Rectal smooth muscle tissue (tissue), 1 donor: Measurements from ENCODE around the gene APBA2.

Experiments used
- H3K27ac ChIP-seq: one replicate; pipeline ENCODE4 v1.7.0; 2013; ENCODE audit warnings: low read depth, low read length, inconsistent platforms
- H3K27me3 ChIP-seq: one replicate; pipeline ENCODE4 v1.7.0; 2013; ENCODE audit warnings: low read length; ENCODE audit not compliant: control insufficient read depth, insufficient read depth
- H3K36me3 ChIP-seq: one replicate; pipeline ENCODE4 v1.7.0; 2013; ENCODE audit warnings: low read length; ENCODE audit not compliant: control insufficient read depth, insufficient read depth
- H3K4me1 ChIP-seq: one replicate; pipeline ENCODE4 v1.7.0; 2013; ENCODE audit warnings: low read length; ENCODE audit not compliant: control insufficient read depth, insufficient read depth
- H3K4me3 ChIP-seq: one replicate; pipeline ENCODE4 v1.7.0; 2013; ENCODE audit warnings: low read length
- H3K9ac ChIP-seq: one replicate; pipeline ENCODE4 v1.7.0; 2013; ENCODE audit warnings: low read length

The APBA2 gene

DNA sequence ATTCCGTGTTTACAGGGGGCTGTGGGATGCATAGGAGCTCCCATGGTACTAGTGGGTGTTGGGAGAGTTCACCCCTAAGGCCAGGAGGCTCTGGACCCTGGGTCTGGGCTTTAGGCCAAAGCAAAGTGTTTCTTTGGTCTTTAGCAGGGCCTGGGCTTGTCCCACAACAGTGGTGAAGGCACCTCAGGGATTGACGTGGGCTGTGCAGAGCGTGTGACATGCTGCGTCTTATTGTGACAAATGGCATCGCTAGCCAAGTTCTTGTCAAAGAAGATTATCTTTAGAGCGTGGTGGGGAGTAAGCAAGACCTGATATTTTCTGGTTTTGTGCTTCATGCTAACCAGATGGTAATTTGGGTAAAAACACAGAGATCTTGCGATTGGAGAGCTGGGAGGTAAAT is 170.1 kb downstream of the APBA2 start:
- no peaks in the 10 kb centered on the region for H3K36me3 ChIP-seq
- H3K4me3 ChIP-seq, result no peak overlapping the region
- H3K9ac ChIP-seq, result no peak overlapping the region
- H3K27ac ChIP-seq, result no peak overlapping the region
- no peaks in the 10 kb centered on the region for H3K27me3 ChIP-seq
- H3K4me1 ChIP-seq, result no peaks in the 10 kb centered on the region

DNA sequence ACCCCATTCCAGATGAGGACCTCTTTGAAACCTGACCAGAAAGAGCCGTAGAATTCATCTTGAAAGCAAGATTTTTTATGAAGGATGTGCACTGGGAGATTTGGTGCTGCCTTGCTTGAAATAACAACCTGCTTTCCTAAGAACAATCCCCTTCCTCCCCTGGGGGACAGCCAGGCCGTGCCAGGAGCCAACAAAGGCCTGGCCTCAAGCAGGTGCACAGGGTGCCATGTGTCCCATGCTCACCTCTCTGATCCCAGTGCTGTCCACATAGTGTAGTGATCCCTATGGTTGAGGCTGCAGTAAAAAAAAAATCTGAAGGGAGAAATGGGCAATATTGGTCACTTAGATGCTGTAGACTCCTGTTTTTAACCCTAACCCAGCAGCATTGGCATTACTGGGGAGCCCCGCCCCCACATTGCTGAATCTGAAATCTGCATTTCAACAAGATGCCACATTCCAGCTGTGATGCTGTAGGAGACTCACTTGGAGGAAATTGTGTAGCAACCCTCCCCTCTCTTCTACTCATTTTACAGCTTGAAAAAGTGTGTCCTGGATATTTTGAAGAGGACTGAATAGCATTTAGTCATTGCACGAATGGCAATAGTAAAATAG is 171.2 kb downstream of the APBA2 start:
- Histone ChIP-seq H3K4me3 (no peak overlapping the region), H3K27me3 (no peaks in the 10 kb centered on the region), H3K4me1 (no peaks in the 10 kb centered on the region), H3K9ac (no peak overlapping the region), H3K36me3 (no peaks in the 10 kb centered on the region), H3K27ac (no peak overlapping the region)

DNA sequence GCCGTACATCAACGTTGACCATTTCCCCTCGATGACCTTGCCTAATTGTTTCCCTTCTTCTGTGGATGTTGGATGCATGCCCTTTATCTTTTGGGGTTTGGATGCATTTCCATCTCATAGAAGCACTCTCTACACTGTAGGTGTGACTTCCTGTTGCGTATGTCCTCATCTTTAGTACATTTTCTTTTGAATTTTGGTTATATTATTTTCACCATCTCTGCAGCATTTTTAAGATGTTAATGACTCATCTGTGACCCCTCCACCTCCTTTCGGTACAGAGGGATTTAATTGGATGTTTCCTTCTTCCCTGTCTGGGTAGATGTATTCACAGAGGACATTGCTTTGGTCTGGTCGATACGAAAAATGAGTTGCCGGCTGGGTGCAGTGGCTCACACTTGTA is 172.1 kb downstream of the APBA2 start:
- Histone ChIP-seq H3K4me1 (no peaks in the 10 kb centered on the region), H3K36me3 (no peaks in the 10 kb centered on the region), H3K27ac (no peak overlapping the region)

DNA sequence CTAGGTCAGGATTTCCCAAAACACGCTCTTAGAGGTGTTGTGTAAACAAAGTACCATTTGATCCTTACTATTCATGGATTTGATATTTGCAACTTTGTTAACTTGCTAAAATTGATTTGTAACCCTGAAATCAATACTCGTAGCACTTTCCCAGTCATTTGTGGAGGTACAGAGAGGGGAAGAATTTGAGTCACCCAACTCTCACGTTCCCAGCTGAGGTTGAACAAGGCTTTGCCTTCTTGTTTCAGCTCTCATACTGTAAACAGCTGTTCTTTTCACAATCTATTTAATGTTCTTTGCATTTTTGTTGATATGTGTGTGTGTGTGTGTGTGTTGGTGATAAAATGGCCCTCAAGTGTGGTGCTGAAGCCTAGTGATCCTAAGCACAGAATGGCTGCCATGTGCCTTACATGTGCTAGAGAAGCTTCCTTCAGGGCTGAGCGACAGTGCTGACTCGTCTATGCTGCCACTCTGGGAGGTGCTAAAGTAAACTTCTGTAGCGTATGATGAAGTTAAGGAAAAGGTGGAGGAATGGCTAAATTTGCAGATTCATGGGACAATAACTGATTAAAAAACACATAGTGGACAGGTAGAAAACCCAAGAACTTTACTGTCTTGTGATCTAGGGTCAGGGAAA is 173.2 kb downstream of the APBA2 start:
- Histone ChIP-seq H3K27ac (no peak overlapping the region), H3K4me1 (no peaks in the 10 kb centered on the region), H3K9ac (no peak overlapping the region), H3K36me3 (no peaks in the 10 kb centered on the region), H3K27me3 (no peaks in the 10 kb centered on the region), H3K4me3 (no peak overlapping the region)

More for the DNA sequence above, 172.1 kb downstream of the APBA2 start:
- Histone ChIP-seq H3K4me3 (no peak overlapping the region), H3K9ac (no peak overlapping the region), H3K27me3 (no peaks in the 10 kb centered on the region)

DNA sequence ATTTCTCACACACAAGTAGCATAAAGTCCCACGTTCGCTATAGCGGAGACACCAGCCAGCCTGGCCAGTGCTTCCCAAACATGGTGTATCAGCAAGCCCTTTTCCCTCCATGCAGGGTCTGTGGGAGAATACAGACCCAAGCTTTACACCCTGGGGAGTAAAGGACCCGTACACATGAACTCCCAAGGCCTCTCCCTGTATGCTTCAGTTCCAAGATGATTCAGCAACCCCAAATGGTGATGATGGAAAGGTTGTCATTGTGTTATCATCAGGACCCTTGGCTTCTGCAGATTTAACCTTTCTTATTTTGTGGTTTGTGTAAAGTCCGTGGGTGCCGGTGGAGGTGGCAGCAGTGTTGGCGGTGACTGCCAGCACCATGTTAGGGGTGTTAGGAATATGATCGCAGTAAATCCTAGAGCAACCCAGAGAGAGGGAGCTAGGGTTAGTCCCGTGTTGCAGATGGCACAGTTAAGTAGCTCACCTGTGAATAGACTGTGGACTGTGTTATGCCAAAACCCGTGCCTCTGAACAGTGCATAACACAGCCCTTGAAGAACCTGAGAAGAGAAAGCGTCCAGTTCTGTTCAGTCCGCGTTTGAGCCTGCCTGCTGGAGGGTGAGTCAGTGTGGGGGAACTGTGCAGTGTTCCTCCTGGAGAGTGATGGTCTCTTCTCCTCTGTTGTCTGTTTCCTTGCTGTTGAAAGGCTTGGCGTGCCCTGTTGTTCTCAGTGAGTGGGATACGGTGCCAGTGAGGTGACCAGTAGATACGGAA is 174.3 kb downstream of the APBA2 start:
- Histone ChIP-seq H3K27me3 (no peaks in the 10 kb centered on the region), H3K36me3 (no peaks in the 10 kb centered on the region), H3K27ac (no peak overlapping the region), H3K9ac (no peak overlapping the region), H3K4me3 (no peak overlapping the region), H3K4me1 (no peaks in the 10 kb centered on the region)

DNA sequence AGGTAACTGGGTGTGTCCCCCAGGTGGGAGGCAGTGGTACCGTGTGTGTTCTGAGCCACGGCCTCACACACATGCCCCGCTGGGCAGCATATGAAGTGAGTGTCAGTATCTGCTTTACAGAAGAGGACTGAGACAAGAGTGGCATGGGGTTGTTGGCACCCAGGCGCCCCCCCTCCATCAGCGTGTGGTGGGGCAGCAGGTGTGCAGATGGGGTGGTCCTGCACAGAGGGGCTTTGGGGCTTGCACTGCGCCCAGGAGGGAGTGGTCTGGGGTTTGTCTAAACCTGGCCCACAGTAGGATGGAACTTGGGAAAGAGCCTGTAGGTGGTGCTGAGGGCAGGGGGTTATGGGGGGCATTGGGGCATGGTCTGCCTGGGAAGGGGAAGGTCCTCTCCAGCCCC is 176.0 kb downstream of the APBA2 start:
- H3K4me1 ChIP-seq, result no peaks in the 10 kb centered on the region
- no peak overlapping the region for H3K27ac ChIP-seq
- no peaks in the 10 kb centered on the region for H3K36me3 ChIP-seq
- no peak overlapping the region for H3K9ac ChIP-seq
- no peak overlapping the region for H3K4me3 ChIP-seq
- no peaks in the 10 kb centered on the region for H3K27me3 ChIP-seq

DNA sequence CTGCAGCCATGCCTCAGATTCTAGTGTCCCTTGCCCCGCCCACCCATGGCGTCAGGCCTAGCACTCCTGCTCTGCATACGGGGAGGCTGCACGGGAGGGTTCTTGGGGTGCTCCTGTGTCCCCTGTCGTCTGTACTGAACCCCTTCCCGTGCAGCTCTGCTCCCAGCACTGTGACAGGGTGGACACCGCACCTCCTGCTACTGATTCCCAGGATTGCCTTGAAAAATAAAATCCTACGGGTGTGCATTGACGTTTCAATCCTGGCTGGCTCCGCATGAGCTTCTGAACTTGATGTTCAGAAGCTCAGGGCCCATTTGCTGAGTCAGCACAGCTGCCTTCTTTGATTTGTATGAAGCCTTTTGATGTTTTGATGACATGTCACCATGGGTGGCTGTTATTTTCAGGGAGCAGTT is 176.4 kb downstream of the APBA2 start:
- H3K27me3 ChIP-seq, result no peaks in the 10 kb centered on the region
- no peaks in the 10 kb centered on the region for H3K36me3 ChIP-seq
- H3K27ac ChIP-seq, result no peak overlapping the region
- H3K4me1 ChIP-seq, result no peaks in the 10 kb centered on the region
- H3K4me3 ChIP-seq, result no peak overlapping the region
- no peak overlapping the region for H3K9ac ChIP-seq

DNA sequence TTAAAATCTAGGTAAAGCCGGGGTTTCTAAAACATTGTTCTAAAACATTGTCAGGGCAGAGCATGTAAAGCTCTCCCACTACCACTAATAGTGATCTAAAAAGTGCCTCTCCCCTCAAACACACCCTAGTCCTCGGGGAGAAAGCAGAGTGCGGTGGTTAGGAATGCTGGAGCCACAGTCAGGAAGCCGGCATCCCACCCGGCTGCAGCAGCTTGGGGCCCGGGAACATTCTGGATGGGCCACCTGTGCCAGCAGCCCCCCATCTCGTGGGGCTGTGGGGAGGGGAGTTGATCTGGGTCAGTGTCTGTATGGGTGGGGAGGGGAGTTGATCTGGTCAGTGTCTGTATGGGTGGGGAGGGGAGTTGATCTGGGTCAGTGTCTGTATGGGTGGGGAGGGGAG is 176.9 kb downstream of the APBA2 start:
- no peak overlapping the region for H3K27ac ChIP-seq
- no peaks in the 10 kb centered on the region for H3K4me1 ChIP-seq
- no peaks in the 10 kb centered on the region for H3K36me3 ChIP-seq
- H3K9ac ChIP-seq, result no peak overlapping the region
- no peaks in the 10 kb centered on the region for H3K27me3 ChIP-seq
- no peak overlapping the region for H3K4me3 ChIP-seq

DNA sequence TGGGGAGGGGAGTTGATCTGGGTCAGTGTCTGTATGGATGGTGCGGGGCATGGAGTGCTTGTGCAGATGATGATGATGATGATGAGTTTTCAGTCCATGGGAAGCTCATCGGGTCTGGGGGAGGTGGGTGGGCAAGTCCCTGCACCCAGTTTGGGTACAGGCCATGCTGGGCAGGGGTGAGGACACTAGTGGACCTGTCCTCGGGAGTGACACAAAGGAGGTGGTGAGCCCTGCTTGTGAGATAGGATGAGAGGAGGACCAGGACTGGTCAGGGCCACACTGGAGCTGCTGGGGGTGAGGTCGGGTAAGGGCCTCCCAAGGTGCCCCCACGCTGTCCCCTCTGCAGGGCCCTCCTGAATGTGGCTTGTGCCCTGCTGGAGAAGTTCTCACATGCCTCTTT is 177.9 kb downstream of the APBA2 start:
- H3K4me3 ChIP-seq, result no peak overlapping the region
- no peak overlapping the region for H3K27ac ChIP-seq
- no peak overlapping the region for H3K9ac ChIP-seq
- no peaks in the 10 kb centered on the region for H3K4me1 ChIP-seq
- H3K27me3 ChIP-seq, result no peaks in the 10 kb centered on the region
- H3K36me3 ChIP-seq, result no peaks in the 10 kb centered on the region

DNA sequence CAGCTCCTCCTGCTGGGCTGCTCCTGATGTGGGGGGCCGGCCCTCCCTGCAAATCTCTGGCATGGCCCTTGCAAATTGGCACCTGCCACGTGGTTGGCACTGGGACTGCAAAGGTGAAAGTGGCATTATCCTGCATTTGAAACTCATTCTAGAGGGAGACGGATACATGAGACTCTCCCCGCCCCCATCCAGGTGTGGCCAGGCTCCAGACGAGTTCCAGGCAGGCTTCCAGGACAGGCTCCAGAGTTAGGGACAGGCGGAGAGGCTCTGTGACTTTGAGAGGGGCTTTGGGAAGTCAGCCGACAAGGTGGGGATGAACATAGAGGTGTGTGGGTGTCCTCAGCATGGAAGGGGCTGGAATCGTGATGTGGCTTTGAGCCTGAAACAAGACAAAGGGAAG is 178.5 kb downstream of the APBA2 start:
- no peaks in the 10 kb centered on the region for H3K27me3 ChIP-seq
- no peak overlapping the region for H3K27ac ChIP-seq
- no peak overlapping the region for H3K4me3 ChIP-seq
- H3K36me3 ChIP-seq, result no peaks in the 10 kb centered on the region
- no peaks in the 10 kb centered on the region for H3K4me1 ChIP-seq
- no peak overlapping the region for H3K9ac ChIP-seq

DNA sequence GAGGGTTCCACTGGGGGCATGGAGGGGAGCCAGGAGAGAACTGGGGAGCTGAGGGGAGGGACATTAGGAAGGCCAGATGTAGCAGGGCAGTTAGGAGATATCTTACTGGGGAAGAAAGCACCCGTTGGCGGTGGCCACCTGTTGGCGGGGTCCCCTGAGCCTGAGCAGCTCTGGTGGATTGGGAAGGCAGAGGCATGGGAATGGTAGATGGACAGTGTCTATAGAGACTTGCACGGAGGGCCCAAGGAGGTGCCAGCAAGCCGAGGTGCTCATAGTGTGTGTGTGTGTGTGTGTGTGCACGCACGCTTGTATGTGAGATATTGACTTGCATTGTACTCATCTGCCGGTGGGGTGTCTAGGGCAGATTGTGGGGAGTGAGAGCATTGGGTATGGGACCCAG is 179.0 kb downstream of the APBA2 start:
- Histone ChIP-seq H3K27ac (no peak overlapping the region), H3K4me1 (no peaks in the 10 kb centered on the region), H3K9ac (no peak overlapping the region), H3K27me3 (no peaks in the 10 kb centered on the region), H3K36me3 (no peaks in the 10 kb centered on the region), H3K4me3 (no peak overlapping the region)

DNA sequence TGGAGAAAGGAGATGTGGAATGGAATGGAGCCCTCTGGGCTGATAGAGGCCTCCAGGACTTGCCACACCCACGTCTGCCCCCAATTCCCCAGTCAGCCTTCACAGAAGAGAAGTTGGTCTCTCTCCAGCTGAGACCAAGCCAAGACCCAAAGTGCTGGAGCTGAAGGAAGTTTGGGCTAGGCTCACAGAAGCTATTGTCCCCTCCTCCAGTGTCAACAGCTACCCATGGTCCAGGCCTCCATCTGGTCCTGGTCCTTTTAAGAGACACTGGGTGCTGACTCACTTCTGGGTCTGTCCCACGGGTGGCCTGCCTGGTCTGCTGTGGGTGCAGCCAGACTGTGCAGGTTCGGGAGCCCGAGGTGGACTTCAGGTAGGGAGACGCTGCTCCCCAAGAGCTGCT is 179.8 kb downstream of the APBA2 start:
- Histone ChIP-seq H3K27me3 (no peaks in the 10 kb centered on the region), H3K4me1 (no peaks in the 10 kb centered on the region), H3K9ac (no peak overlapping the region), H3K36me3 (no peaks in the 10 kb centered on the region), H3K4me3 (no peak overlapping the region), H3K27ac (no peak overlapping the region)

DNA sequence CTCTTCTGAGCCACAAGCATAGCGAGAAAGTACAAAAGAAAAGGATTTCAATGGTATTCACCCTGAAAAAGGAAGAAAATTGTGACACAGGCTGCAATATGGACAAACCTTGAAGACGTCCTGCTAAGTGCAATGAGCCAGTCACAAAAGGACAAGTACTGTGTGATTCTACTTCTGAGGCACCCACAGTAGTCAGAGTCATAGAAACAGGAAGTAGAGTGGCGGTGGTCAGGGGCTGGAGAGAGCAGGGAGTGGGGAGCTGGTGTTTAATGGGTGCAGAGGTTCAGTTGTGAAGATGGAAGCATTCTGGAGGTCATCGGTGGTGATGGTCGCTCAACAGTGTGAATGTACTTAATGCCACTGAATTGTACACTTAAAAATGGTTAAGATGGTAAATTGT is 180.5 kb downstream of the APBA2 start:
- no peak overlapping the region for H3K9ac ChIP-seq
- H3K4me1 ChIP-seq, result no peaks in the 10 kb centered on the region
- no peak overlapping the region for H3K4me3 ChIP-seq
- no peak overlapping the region for H3K27ac ChIP-seq
- no peaks in the 10 kb centered on the region for H3K36me3 ChIP-seq
- no peaks in the 10 kb centered on the region for H3K27me3 ChIP-seq
